Colonic mucosa (tissue), 4 donors: ENCODE data around the gene LINC00632. TPM values are rescaled to one million over a fixed set of nuclear protein-coding genes. Genes with fewer than 3 reads are reported as not detected.

Experiments used
- DNase-seq: peaks from one replicate; pipeline ENCODE4 v3.0.0-alpha.2; 2020
- H3K27ac ChIP-seq: fragments of 200-600 bp; one replicate; pipeline ENCODE4 v1.8.0; 2021
- H3K27me3 ChIP-seq: fragments of 200-600 bp; one replicate; pipeline ENCODE4 v1.8.0; 2021
- H3K36me3 ChIP-seq: fragments of 200-600 bp; one replicate; pipeline ENCODE4 v1.8.0; 2021
- H3K4me1 ChIP-seq: fragments of 200-600 bp; one replicate; pipeline ENCODE4 v1.8.0; 2021; ENCODE audit warnings: mild to moderate bottlenecking
- H3K4me3 ChIP-seq: fragments of 200-600 bp; one replicate; pipeline ENCODE4 v1.8.0; 2021
- H3K9ac ChIP-seq, 2 donors: one replicate each; pipeline ENCODE4 v1.7.0; 2013; ENCODE audit warnings: control low read depth in 2 of 2, low read depth in 2 of 2, low read length in 2 of 2
- H3K9me3 ChIP-seq: fragments of 200-600 bp; one replicate; pipeline ENCODE4 v1.8.0; 2021
- CTCF ChIP-seq: fragments of 200-600 bp; IDR thresholded peaks from one replicate; pipeline ENCODE4 v1.8.0; 2022; ENCODE audit warnings: antibody characterized with exemption, mild to moderate bottlenecking
- intact Hi-C: fragments of 100-400 bp; cut with DNase I; formaldehyde crosslinking; loops from one replicate; pipeline ENCODE4 v1.14.1; 2022
- total RNA-seq, 2 donors: library from RNA; stranded (reverse); fragmentation: NEBNext Ultra II Directional in 1 of 2; extraction: Animal tissue kit (Norgen Biotek cat#: 25700) in 1 of 2; gene quantifications; one replicate each; pipeline ENCODE4 v1.2.1, GENCODE V29; 2021
- donor health status: healthy.
- donor health status: DM: no; HTN: no; CAD: no.
- donor health status: DM: no; HTN: no; CAD: no.

LINC00632 gene
- total RNA-seq, 2 donors from 2014 or later, result 12.1 to 27.3 TPM

- no peak for TF ChIP-seq CTCF
- Histone ChIP-seq H3K4me1 (no peaks in the 10 kb centered on the region), H3K9ac (no peak overlapping the region), H3K27me3 (no peaks in the 10 kb centered on the region), H3K27ac (no peak overlapping the region), H3K4me3 (no peak overlapping the region), H3K36me3 (no peaks in the 10 kb centered on the region), H3K9me3 (no peaks in the 10 kb centered on the region)
- DNase-seq, result no peak
- intact Hi-C loops, result no loop called here
Observed at GRCh38 chrX:140697618-140698017, 11.9 kb upstream of the LINC00632 start.

GRCh38 chrX:140701480-140701879 lies 8.1 kb upstream of the LINC00632 start:
- intact Hi-C loops, result no loop called here
- DNase-seq, result no peak
- Histone ChIP-seq H3K36me3 (no peaks in the 10 kb centered on the region), H3K9ac (no peak overlapping the region), H3K4me1 (no peaks in the 10 kb centered on the region), H3K27me3 (no peaks in the 10 kb centered on the region), H3K4me3 (no peak overlapping the region), H3K9me3 (no peaks in the 10 kb centered on the region), H3K27ac (no peak overlapping the region)
- peak; percentile 19 for TF ChIP-seq CTCF

GRCh38 chrX:140710710-140711109 lies 1.2 kb downstream of the LINC00632 start:
- H3K9ac ChIP-seq, result no peak overlapping the region
- no peaks in the 10 kb centered on the region for H3K36me3 ChIP-seq
- intact Hi-C loops, result no loop called here
- no peak overlapping the region for H3K27ac ChIP-seq
- no peaks in the 10 kb centered on the region for H3K27me3 ChIP-seq
- H3K9me3 ChIP-seq, result no peaks in the 10 kb centered on the region
- no peak for TF ChIP-seq CTCF
- no peak overlapping the region for H3K4me3 ChIP-seq
- no peak for DNase-seq
- no peaks in the 10 kb centered on the region for H3K4me1 ChIP-seq

DNA sequence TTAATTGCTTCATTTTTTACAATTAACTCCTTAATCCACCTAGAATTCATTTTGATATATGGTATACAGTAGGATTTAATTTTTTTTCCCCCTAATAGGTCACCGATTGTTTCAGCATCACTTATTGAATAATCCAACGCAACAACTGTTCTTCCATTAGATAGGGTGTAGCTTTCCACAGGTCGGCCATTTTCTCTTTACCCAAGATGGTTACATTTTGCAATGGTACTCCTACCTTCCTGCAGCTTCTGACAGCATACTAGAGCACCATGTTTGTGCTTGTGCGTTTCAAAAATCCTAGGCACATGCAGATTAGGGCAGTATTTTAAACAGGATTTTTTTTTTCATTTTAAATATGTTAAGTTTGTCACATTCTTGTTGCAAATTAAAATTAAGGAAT lies 2.3 kb downstream of the LINC00632 start:
- no peaks in the 10 kb centered on the region for H3K9me3 ChIP-seq
- intact Hi-C loops, result no loop called here
- no peak for DNase-seq
- H3K4me1 ChIP-seq, result no peaks in the 10 kb centered on the region
- H3K36me3 ChIP-seq, result no peaks in the 10 kb centered on the region
- H3K4me3 ChIP-seq, result no peak overlapping the region
- no peaks in the 10 kb centered on the region for H3K27me3 ChIP-seq
- H3K27ac ChIP-seq, result no peak overlapping the region
- TF ChIP-seq CTCF, result no peak
- no peak overlapping the region for H3K9ac ChIP-seq

DNA sequence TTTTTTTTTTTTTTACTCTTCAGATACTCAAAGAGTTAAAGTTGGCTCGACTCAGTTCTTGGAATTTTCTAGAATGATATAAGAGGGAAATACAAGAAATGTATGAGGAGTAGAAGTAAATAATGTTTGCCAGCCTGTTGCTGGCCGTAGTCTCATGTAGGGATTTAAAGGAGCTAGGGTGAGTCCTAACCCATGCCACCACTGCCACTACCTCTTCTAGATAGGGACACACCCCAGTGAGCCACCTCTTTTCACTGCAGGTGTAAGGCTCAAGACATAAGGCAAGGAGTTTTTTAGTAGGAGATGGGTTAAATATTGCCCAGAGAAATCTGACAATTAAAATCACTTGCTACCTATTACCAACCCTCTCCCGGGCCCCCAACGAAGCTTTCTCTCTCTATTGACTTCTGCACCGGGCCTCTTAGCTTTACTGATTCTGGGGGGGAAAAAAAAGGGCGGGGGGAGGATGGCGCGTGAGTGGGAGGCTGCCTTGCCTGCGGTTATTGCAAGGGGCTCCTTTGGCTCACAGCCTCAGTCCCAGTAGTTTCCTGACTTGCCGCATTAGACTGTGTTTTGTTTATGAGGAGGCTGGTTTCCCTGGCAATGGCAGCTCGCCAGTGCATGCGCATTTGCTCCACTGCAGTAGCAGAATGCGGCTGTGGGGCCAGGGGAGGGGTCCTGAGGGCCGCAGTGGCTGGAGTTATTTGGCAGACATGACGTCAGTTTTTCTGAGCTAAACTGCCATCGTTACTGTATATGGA lies 3.0 kb downstream of the LINC00632 start:
- Histone ChIP-seq H3K36me3 (no peaks in the 10 kb centered on the region), H3K27ac (no peak overlapping the region), H3K4me3 (no peak overlapping the region), H3K4me1 (no peaks in the 10 kb centered on the region), H3K9ac (no peak overlapping the region), H3K27me3 (no peaks in the 10 kb centered on the region), H3K9me3 (no peaks in the 10 kb centered on the region)
- TF ChIP-seq CTCF, result no peak
- intact Hi-C loops, result no loop called here
- DNase-seq, result peak; percentile 17
